ENCODE measurements around the gene PFKFB1.
"Not testable (repeated sequence)": the region's sequence is repeated elsewhere in the genome, so short reads cannot be mapped to it uniquely, and the experiment has no call there.

The PFKFB1 gene

DNA sequence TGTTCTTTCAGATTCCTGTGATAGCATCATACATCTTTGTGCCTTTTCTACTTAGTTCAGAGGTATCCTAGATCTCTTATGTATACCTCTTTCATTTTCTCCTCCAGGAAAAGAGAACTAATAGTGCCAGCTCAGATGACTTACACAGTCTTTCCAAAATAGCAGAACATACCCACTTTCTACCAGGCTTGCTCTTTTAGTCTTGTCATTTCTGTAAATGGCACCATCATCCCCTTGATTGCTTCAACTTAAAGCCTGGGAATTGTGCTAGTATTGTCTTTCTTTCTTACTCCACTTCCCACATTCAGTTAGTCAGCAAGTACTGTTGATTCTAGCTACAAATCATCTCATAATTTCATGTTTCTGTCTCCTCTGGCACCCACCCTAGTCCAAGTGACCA, 11.3 kb upstream of the PFKFB1 start:
- no peaks in the 10 kb centered on the region for H3K27me3 Mint-ChIP-seq
- no peaks in the 10 kb centered on the region for H3K9me3 Mint-ChIP-seq
- H3K4me1 Mint-ChIP-seq: peaks cover 43% of the 10 kb centered on the region
- no peak overlapping the region for H3K27ac Mint-ChIP-seq
- no peak overlapping the region for H3K4me3 Mint-ChIP-seq
- peaks cover 14% of the 10 kb centered on the region for H3K36me3 Mint-ChIP-seq

DNA sequence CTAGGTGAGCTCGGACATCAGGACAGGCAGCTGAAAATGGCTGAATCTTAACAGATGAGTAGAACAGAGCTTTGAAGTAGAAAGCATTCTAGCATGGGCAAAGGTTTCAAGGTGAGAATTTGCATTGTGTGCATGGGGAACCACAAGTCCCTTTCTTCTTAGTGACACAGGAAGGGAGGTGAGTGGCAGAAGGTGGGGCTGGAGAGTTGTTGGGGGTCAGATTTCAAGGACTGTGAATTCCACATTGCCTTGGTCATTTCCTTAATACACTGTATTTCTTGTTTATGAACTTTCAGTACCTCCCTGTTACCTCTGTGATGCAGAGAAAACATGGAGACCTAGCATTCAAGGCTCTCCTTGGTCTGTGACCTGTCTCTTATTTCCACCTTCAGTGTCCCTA, 10.2 kb upstream of the PFKFB1 start:
- Mint-ChIP-seq H3K4me3 (no peak overlapping the region), H3K36me3 (peaks cover 14% of the 10 kb centered on the region), H3K27me3 (no peaks in the 10 kb centered on the region), H3K9me3 (no peaks in the 10 kb centered on the region), H3K4me1 (peaks cover 43% of the 10 kb centered on the region), H3K27ac (no peak overlapping the region)

DNA sequence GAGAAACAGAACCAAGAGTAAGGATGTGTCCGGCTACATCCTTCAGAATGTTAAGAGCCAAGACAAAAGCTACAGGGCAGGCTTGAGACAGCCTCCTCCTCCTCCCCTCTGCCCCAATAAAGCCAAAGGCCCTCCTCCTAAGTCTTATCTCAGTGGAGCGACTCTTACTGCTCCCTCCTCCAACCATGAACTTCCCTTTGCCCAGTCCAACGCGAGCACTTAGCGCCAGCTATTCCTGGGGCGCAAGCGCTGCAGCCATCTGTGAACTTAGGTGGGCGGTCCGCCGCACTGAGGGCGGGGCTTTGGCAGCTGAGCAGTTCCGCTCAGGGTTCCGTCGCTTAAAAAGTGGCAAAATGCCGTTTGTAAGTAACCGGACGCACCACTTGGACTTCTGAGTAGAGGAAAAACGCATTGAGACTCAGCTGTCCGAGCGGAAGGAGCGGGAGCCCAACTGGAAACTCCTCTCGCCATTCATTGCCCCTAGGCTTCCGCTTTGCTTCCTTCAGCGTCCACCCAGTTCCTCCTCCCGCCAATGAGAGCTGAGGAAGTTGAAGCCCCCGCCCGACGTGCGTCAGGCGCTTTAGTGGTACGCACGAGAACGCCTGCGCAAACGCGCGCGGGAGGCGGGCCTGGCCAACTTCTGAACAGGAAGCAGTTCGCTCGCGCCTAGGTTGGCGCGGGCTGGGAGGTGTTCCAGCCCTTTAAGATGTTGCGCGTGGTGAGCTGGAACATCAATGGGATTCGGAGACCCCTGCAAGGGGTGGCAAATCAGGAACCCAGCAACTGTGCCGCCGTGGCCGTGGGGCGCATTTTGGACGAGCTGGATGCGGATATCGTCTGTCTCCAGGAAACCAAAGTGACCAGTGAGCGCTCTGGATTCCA, 6.0 kb upstream of the PFKFB1 start, which contains the start of gene APEX2:
TSS of gene APEX2 (plus strand) at position 647 of the 882 bp plus-strand sequence. CDS start at position 707, 60 bp downstream.
- Mint-ChIP-seq H3K36me3 (peaks cover 7% of the 10 kb centered on the region), H3K4me1 (peaks cover 31% of the 10 kb centered on the region), H3K27me3 (no peaks in the 10 kb centered on the region), H3K4me3 (peak within 1 kb of the TSS; percentile 91), H3K27ac (peak within 1 kb of the TSS; percentile 97), H3K9me3 (no peaks in the 10 kb centered on the region)

DNA sequence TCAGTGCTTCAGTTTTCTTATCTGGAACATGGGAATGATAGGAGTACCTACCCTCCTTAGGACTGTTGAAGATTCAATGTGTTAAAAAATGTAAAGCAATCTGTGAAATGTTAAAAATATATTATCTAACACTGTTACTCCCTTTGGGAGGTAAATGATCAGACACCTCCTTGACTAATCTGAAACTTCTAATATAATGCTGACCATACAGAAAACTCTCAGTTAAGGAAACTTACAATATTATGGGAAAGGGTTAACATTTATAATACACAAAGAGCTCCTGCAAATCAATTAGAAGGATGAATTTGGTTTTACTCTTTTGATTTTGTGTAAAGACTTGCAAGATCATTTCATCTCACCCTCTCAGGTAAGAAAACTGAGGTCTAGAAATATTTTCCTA, 1.6 kb upstream of the PFKFB1 start:
- no peaks in the 10 kb centered on the region for H3K9me3 Mint-ChIP-seq
- peaks cover under 1% of the 10 kb centered on the region for H3K4me1 Mint-ChIP-seq
- H3K36me3 Mint-ChIP-seq: no peaks in the 10 kb centered on the region
- H3K27ac Mint-ChIP-seq: no peak overlapping the region
- no peak overlapping the region for H3K4me3 Mint-ChIP-seq
- H3K27me3 Mint-ChIP-seq: no peaks in the 10 kb centered on the region

DNA sequence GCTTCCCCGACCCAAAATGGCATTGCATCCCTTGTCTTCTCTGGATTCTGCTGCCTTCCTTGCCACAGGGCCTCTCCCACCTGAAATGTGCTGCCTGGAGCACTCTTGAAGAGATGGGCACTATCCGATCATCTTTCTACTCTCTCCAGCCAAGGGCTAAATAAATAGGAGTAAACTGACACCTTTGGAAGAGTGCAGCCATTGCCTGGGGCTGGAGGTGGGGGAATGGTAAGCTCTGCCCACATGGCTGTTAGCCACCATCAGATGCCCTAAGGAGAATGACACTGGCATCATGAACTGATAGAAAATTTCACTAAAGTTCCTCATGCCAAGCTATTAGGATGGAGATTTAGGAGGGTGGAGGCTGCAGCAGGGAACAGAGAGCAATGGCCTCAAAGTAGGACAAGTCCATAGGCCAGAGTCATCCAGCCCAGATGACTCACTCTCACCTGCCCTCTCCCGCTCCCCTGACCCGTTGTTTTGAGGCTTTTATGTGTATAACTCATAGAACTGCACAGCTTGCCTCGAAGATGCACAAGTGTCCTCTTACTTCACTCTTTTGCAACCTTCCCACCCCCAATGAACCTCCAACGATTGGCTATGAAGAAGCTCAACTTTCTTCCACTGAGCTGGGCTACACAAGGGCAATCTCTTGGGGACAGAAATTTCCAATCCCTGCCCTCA, 822 bp upstream of the PFKFB1 start:
- H3K36me3 Mint-ChIP-seq: no peaks in the 10 kb centered on the region
- H3K4me1 Mint-ChIP-seq: no peaks in the 10 kb centered on the region
- no peak overlapping the region for H3K27ac Mint-ChIP-seq
- H3K27me3 Mint-ChIP-seq: no peaks in the 10 kb centered on the region
- H3K9me3 Mint-ChIP-seq: no peaks in the 10 kb centered on the region
- H3K4me3 Mint-ChIP-seq: no peak overlapping the region

DNA sequence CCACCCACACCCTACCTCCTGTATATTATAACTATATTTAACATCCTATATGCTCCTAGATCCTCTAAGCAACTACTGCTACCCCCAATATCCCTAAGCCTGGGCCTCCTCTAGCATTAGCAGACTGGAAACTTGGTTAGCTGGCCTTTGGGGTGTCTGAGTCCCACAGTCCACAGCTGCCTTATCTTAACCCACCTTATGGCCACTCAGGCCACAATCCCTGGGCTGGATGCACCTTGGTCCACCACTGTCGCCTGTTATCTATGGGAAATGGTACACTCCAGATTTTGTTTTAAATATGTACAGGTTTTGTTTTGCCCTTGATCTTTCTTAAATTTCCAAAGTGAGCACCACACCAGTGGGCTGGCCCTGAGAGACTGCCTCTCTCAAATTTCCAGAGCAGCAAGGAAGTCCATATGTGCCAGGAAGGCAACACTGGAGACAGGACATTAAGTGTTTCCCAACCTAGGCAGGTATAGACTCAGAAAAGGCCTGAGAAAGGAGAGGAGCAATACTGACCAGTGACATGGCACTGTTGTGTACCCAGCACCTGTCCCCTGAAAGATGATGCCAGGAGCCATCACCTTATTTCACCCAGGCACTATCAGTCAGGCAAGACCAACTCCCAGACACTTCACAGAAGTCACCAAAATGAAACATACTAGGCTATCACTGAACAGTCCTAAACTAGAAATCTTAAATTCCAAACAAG, 921 bp downstream of the PFKFB1 start:
- Mint-ChIP-seq H3K27me3 (no peaks in the 10 kb centered on the region), H3K9me3 (no peaks in the 10 kb centered on the region), H3K27ac (no peak overlapping the region), H3K36me3 (no peaks in the 10 kb centered on the region), H3K4me1 (no peaks in the 10 kb centered on the region), H3K4me3 (no peak overlapping the region)

DNA sequence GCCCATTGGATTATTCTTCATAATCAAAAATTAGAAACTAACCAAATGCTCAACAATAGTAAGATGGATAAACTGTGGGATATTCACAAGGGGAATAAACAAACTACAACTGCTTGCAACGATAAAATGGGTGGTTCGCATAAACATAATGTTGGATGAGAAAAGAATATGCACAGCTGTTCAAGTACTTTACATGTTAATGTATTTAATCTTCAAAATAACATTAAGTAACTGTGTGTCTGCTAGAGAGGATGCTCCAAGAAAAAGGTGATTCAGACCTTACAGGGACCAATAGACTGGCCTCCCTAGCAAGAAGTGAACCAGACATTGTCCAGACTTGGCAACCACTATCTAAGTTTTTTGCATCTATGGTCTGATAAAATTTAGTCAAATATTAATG, 2.3 kb downstream of the PFKFB1 start:
- no peaks in the 10 kb centered on the region for H3K36me3 Mint-ChIP-seq
- no peaks in the 10 kb centered on the region for H3K9me3 Mint-ChIP-seq
- no peaks in the 10 kb centered on the region for H3K4me1 Mint-ChIP-seq
- no peak overlapping the region for H3K27ac Mint-ChIP-seq
- no peaks in the 10 kb centered on the region for H3K27me3 Mint-ChIP-seq
- no peak overlapping the region for H3K4me3 Mint-ChIP-seq

DNA sequence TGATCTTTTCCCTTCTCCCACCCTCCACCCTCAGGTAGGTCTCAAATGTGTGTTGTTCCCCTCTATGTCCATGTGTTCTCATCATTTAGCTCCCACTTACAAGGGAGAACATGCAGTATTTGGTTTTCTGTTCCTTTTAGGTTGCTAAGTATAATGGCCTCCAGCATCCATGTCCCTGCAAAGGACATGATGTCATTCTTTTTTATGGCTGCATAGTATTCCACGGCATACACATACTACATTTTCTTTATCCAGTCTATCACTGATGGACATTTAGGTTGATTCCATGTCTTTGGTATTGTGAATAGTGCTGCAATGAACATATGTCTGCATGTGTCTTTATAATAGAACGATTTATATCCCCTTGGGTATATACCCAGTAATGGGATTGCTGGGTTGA, 10.7 kb downstream of the PFKFB1 start:
- not testable (repeated sequence) for H3K4me3 Mint-ChIP-seq, H3K36me3 Mint-ChIP-seq, H3K27ac Mint-ChIP-seq, H3K27me3 Mint-ChIP-seq, H3K4me1 Mint-ChIP-seq, H3K9me3 Mint-ChIP-seq

DNA sequence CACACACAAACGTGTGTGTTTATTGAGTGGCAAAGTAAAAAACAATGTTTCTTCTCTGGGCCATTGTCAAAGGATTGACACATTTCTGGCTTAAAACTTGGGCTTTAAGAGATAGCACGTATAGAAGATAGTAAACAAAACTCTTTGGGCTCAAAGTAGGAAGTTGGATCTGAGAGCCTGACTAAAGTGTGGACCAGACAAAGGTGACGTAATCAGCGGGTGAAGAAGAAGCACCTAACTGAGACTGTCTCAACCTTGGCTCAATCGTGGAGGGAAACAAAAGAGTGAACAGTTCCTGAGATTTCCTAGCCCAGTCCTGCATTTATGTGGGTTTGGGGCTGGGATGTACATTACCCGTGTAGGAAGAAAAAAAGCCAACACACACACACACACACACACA, 13.7 kb downstream of the PFKFB1 start:
- Mint-ChIP-seq H3K36me3 (no peaks in the 10 kb centered on the region), H3K27ac (no peak overlapping the region), H3K9me3 (no peaks in the 10 kb centered on the region), H3K4me3 (no peak overlapping the region), H3K27me3 (no peaks in the 10 kb centered on the region), H3K4me1 (no peaks in the 10 kb centered on the region)

DNA sequence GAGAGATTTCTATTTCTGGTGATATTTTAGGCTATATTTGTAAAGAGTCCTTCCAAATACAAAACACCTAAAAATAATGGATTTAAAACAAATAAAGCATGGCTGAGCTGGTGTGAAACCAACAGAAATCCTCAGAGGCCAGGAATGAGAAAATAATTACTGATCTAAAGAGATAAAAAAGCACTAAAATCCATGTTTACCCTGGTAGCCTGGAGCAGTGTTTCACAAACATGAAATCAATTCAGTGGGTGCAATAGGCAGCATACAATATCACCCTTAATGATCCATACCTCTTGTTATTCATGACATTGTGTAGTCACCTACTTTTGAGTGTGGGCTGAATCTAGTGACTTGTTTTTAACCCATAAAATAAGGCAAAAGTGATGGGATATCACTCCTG, 14.6 kb downstream of the PFKFB1 start:
- Mint-ChIP-seq H3K27ac (no peak overlapping the region), H3K9me3 (no peaks in the 10 kb centered on the region), H3K27me3 (no peaks in the 10 kb centered on the region), H3K4me1 (no peaks in the 10 kb centered on the region), H3K4me3 (no peak overlapping the region), H3K36me3 (no peaks in the 10 kb centered on the region)

DNA sequence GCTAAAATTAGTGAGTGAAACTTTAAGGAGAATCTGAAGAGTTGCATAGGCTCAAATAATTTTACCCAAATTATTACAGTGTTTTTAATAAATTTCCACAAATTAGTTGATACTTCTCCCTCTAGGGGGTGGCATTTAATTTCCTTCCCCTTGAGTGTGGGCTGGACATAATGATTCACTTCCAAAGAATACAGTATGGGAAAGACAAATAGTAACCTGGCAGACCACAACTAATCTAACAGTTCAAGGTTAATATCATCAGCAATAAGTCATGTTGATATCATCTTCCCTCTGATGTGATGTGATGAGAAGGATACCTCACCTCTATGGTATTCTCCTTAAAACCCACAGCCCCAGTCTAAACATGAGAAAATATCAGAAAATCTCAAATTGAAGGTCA, 15.5 kb downstream of the PFKFB1 start:
- no peak overlapping the region for H3K27ac Mint-ChIP-seq
- H3K4me3 Mint-ChIP-seq: no peak overlapping the region
- H3K27me3 Mint-ChIP-seq: no peaks in the 10 kb centered on the region
- H3K4me1 Mint-ChIP-seq: no peaks in the 10 kb centered on the region
- H3K9me3 Mint-ChIP-seq: no peaks in the 10 kb centered on the region
- H3K36me3 Mint-ChIP-seq: no peaks in the 10 kb centered on the region

DNA sequence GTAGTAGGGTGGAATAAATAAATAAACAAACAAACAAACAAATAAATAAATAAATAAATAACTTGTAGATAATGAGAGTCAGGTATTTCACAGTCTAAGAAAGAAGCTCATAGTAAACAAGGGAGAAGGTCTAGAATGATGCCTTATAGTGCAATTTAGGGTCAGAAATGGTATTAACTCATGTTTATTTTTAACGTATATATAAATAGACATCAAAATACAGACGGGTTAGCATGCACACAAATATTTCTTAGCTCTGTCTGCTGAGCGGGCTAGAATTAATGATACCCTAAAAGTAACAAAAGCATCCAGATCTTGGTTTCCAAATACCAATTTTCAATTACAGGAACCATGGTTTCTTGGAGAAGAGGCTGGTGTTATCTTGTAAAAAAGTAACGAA, 16.6 kb downstream of the PFKFB1 start:
- Mint-ChIP-seq H3K27me3 (no peaks in the 10 kb centered on the region), H3K36me3 (no peaks in the 10 kb centered on the region), H3K27ac (no peak overlapping the region), H3K9me3 (no peaks in the 10 kb centered on the region), H3K4me3 (no peak overlapping the region), H3K4me1 (no peaks in the 10 kb centered on the region)

DNA sequence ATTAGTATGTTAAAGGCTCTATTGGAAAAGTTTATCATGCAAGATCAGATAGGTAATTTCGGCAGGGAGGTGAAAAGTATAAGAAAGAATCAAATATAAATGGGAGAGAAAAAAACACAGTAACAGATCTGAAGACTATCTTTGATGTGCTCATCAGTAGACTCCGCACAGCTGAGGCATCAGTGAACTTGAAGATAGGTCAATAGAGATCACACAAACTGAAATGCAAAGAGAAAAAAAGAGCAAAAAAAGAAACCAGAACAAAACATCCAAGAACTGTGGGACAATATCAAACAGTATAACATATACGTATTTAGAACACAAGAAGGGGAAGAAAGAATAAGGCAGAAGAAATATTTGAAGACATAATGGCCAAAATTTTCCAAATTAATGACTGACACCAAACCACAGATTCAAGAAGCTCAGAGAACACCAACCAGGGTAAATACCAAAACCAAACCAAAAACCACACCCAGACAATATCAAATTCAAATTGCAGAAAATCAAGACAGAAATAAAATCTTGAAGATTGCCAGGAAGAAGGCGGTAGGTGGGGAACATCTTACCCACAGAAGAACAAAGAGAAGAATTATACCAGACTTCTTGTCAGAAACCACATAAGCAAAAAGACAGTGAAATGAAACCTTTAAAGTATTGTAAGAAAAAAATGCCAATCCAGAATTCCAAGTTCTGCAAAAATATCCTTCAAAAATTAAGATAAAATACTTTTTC, 29.1 kb downstream of the PFKFB1 start:
- no peaks in the 10 kb centered on the region for H3K9me3 Mint-ChIP-seq
- H3K27me3 Mint-ChIP-seq: no peaks in the 10 kb centered on the region
- H3K36me3 Mint-ChIP-seq: no peaks in the 10 kb centered on the region
- peak overlapping the region; percentile 52 for H3K27ac Mint-ChIP-seq
- peak overlapping the region; percentile 72 for H3K4me3 Mint-ChIP-seq
- peaks cover 55% of the 10 kb centered on the region for H3K4me1 Mint-ChIP-seq

DNA sequence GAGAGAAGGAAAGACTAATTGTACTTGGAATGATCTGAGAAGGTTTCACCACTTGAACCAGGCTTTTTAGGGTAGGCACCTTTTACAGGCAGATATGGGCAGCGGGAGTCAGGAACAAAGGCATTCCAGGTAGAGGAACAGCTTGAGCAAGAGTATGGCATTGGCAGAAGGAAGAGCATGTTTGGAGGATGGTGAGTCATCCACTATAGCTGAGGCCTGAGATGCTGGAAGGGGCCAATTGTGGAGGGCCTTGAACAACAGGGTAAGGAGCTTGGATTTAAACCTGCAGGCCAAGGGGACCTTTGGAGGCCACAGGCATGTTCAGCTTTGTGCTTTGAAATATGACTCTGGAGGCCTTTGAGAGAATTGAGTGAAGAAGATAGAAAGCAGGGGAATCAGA, 32.2 kb downstream of the PFKFB1 start:
- no peaks in the 10 kb centered on the region for H3K9me3 Mint-ChIP-seq
- no peaks in the 10 kb centered on the region for H3K36me3 Mint-ChIP-seq
- H3K4me1 Mint-ChIP-seq: peaks cover 50% of the 10 kb centered on the region
- H3K27me3 Mint-ChIP-seq: no peaks in the 10 kb centered on the region
- no peak overlapping the region for H3K27ac Mint-ChIP-seq
- H3K4me3 Mint-ChIP-seq: no peak overlapping the region

DNA sequence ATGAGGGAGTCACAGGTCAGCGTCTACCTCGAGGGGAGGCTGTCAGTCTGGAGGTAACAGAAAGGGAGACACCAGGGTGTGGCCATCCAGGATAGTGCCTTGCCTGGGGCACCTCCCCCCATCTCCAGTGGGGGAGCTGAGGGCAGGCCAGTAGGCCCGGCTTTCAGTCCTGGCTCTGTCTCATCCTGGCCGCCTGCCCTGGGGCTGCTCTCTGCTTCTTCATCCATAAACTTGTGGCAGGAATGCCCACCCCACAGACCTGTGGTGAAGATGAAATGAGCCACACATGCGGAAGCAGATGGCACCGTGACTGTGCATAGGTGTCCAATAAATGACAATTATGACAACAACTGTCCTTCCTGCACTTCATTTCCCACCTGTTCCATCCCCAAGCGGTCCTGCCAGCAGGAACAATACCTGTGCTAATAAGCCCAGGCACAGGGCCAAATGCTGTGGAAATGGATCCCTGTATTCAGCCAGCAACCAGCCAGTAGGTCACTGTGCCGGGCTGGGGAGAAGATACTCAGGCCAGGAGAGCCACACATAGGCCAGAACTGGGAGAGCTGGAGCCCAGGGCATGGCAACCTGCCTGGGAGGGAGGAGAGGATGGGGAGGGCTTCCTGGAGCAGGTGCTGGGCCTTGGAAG, 43.1 kb downstream of the PFKFB1 start:
- H3K4me3 Mint-ChIP-seq: no peak overlapping the region
- H3K4me1 Mint-ChIP-seq: no peaks in the 10 kb centered on the region
- H3K9me3 Mint-ChIP-seq: no peaks in the 10 kb centered on the region
- no peak overlapping the region for H3K27ac Mint-ChIP-seq
- H3K36me3 Mint-ChIP-seq: no peaks in the 10 kb centered on the region
- no peaks in the 10 kb centered on the region for H3K27me3 Mint-ChIP-seq
